Mesenchymal stem cell (in vitro differentiated cells and primary cell): ENCODE results near the gene LUC7L2.

Experiments used
- DNase-seq: peaks from one replicate; pipeline ENCODE4 v3.0.0-alpha.2; 2013
- H2AFZ ChIP-seq: one replicate; pipeline ENCODE4 v1.6.1; 2013; ENCODE audit warnings: low read depth, mild to moderate bottlenecking, control low read depth, inconsistent platforms, low read length, moderate library complexity
- H2AK5ac ChIP-seq: 2 replicates; pipeline ENCODE4 v1.6.1; 2013; ENCODE audit warnings: low read length, moderate library complexity, mild to moderate bottlenecking, inconsistent platforms; ENCODE audit not compliant: severe bottlenecking
- H2BK120ac ChIP-seq: one replicate; pipeline ENCODE4 v1.6.1; 2013; ENCODE audit warnings: low read depth, mild to moderate bottlenecking, inconsistent platforms, low read length, moderate library complexity
- H2BK12ac ChIP-seq, 2 experiments: one replicate each; pipeline ENCODE4 v1.6.1; 2013; ENCODE audit warnings: inconsistent platforms in 2 of 2, low read length in 2 of 2, mild to moderate bottlenecking in 2 of 2, moderate library complexity in 2 of 2, control low read depth in 1 of 2
- H2BK15ac ChIP-seq: one replicate; pipeline ENCODE4 v1.6.1; 2013; ENCODE audit warnings: mild to moderate bottlenecking, low read depth, inconsistent platforms; ENCODE audit not compliant: poor library complexity, severe bottlenecking
- H2BK5ac ChIP-seq: 2 replicates; pipeline ENCODE4 v1.6.1; 2013; ENCODE audit warnings: low read depth, mild to moderate bottlenecking, low read length, control low read depth, inconsistent platforms; ENCODE audit not compliant: poor library complexity, severe bottlenecking
- H3K14ac ChIP-seq, 2 experiments: one replicate each; pipeline ENCODE4 v1.6.1; 2013; ENCODE audit warnings: inconsistent platforms in 2 of 2, low read length in 2 of 2, control low read depth in 1 of 2, mild to moderate bottlenecking in 1 of 2, moderate library complexity in 1 of 2
- H3K18ac ChIP-seq, 2 experiments: one replicate each; pipeline ENCODE4 v1.6.1; 2013; ENCODE audit warnings: inconsistent platforms in 2 of 2, low read length in 2 of 2, control low read depth in 1 of 2, low read depth in 1 of 2, mild to moderate bottlenecking in 1 of 2
- H3K23ac ChIP-seq, 2 experiments: one replicate each; pipeline ENCODE4 v1.6.1; 2013; ENCODE audit warnings: inconsistent platforms in 2 of 2, low read length in 2 of 2, mild to moderate bottlenecking in 2 of 2, moderate library complexity in 2 of 2, control low read depth in 1 of 2
- H3K27ac ChIP-seq: 2 replicates; pipeline ENCODE4 v1.5.1; 2013; ENCODE audit warnings: mild to moderate bottlenecking, moderate library complexity, low read length, control low read depth, inconsistent platforms; ENCODE audit not compliant: poor library complexity, severe bottlenecking
- H3K27me3 ChIP-seq, 2 experiments: 2 replicates each; pipeline versions ENCODE4 v1.6.1 to v1.7.0; 2013; ENCODE audit warnings: low read length in 2 of 2, mild to moderate bottlenecking in 2 of 2, moderate library complexity in 2 of 2, control low read depth in 1 of 2, inconsistent platforms in 1 of 2; ENCODE audit not compliant: control insufficient read depth in 1 of 2, insufficient read depth in 1 of 2
- H3K36me3 ChIP-seq, 2 experiments: 2 replicates each; pipeline versions ENCODE4 v1.6.1 to v1.7.0; 2013; ENCODE audit warnings: low read length in 2 of 2, control low read depth in 1 of 2, inconsistent platforms in 1 of 2, low read depth in 1 of 2, mild to moderate bottlenecking in 1 of 2; ENCODE audit not compliant: insufficient read depth in 2 of 2, control insufficient read depth in 1 of 2
- H3K4ac ChIP-seq, 2 experiments: one replicate each; pipeline ENCODE4 v1.6.1; 2013; ENCODE audit warnings: inconsistent platforms in 2 of 2, low read length in 2 of 2, mild to moderate bottlenecking in 2 of 2, moderate library complexity in 2 of 2, control low read depth in 1 of 2, low read depth in 1 of 2
- H3K4me1 ChIP-seq: 2 replicates; pipeline ENCODE4 v1.6.1; 2013; ENCODE audit warnings: low read depth, low read length, control low read depth; ENCODE audit not compliant: control insufficient read depth, insufficient read depth
- H3K4me2 ChIP-seq: 2 replicates; pipeline ENCODE4 v1.6.1; 2013; ENCODE audit warnings: low read length, mild to moderate bottlenecking, inconsistent platforms; ENCODE audit not compliant: poor library complexity, severe bottlenecking
- H3K4me3 ChIP-seq, 2 experiments: 2 replicates each; pipeline versions ENCODE4 v1.5.1 to v1.7.0; 2013; ENCODE audit warnings: low read length in 2 of 2, mild to moderate bottlenecking in 2 of 2, control low read depth in 1 of 2, low read depth in 1 of 2; ENCODE audit not compliant: insufficient read depth in 1 of 2
- H3K79me1 ChIP-seq: replicated peaks from 2 replicates; pipeline ENCODE4 v1.6.1; 2013; ENCODE audit warnings: mild to moderate bottlenecking, control low read depth, low read length, inconsistent platforms; ENCODE audit not compliant: poor library complexity, severe bottlenecking
- H3K9ac ChIP-seq: 2 replicates; pipeline ENCODE4 v1.7.0; 2013; ENCODE audit warnings: mild to moderate bottlenecking, low read length, moderate library complexity
- H3K9me3 ChIP-seq: 2 replicates; pipeline ENCODE4 v1.7.0; 2013; ENCODE audit warnings: mild to moderate bottlenecking, low read length; ENCODE audit not compliant: control insufficient read depth
- H4K8ac ChIP-seq: one replicate; pipeline ENCODE4 v1.6.1; 2013; ENCODE audit warnings: inconsistent platforms, mild to moderate bottlenecking, low read length, moderate library complexity
- H4K91ac ChIP-seq: one replicate; pipeline ENCODE4 v1.6.1; 2013; ENCODE audit warnings: mild to moderate bottlenecking, low read length, inconsistent platforms
- WGBS: methylation state at CpG from one replicate; pipeline ENCODE4 v1.1.7; 2013; ENCODE audit warnings: mixed read lengths; 5-methylcytosine and 5-hydroxymethylcytosine counted together

LUC7L2 gene

GRCh38 chr7:139421123-139421522 lies 61.4 kb downstream of the LUC7L2 start:
- Histone ChIP-seq H4K91ac (no peak overlapping the region), H2BK15ac (no peak overlapping the region), H4K8ac (no peak overlapping the region), H3K4ac (no peak overlapping the region), H2BK5ac (peak overlapping the region; percentile 31), H2BK120ac (no peak overlapping the region), H2BK12ac (no peak overlapping the region), H3K14ac (no peak overlapping the region), H3K4me3 (no peak overlapping the region), H2AFZ (no peak overlapping the region), H3K36me3 (peaks cover 27 to 86% of the 10 kb centered on the region in 2 experiments), H3K27ac (no peak overlapping the region), H3K79me1 (peaks cover 19% of the 10 kb centered on the region), H2AK5ac (no peak overlapping the region), H3K9ac (no peak overlapping the region), H3K9me3 (no peaks in the 10 kb centered on the region), H3K4me2 (no peak overlapping the region), H3K23ac (no peak overlapping the region), H3K4me1 (no peaks in the 10 kb centered on the region), H3K18ac (no peak overlapping the region), H3K27me3 (no peaks in the 10 kb centered on the region)
- 0% methylated on average over 1 of the region's 1 CpG for WGBS
- DNase-seq, result no peak

DNA sequence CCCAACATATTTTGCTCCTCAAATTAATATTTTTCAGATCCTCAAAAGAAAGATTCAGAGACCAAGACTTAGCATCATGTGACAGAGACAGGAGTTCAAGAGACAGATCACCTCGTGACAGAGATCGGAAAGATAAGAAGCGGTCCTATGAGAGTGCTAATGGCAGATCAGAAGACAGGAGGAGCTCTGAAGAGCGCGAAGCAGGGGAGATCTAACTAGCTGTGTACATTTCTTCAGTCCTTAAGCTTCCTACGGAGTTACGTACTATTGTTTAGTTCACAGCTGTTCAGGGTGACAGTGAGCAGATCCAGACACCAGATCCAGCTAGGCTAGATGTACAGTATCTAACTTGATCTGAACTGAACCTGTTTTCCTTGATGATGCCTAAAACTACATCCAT lies 62.4 kb downstream of the LUC7L2 start:
- WGBS, result 49% methylated on average over 5 of the region's 7 CpGs
- no peaks in the 10 kb centered on the region for H3K4me1 ChIP-seq
- no peak overlapping the region for H3K9ac ChIP-seq
- no peak overlapping the region for H2BK120ac ChIP-seq
- no peaks in the 10 kb centered on the region for H3K9me3 ChIP-seq
- H2BK15ac ChIP-seq, result no peak overlapping the region
- no peak overlapping the region for H3K4me2 ChIP-seq
- no peaks in the 10 kb centered on the region for H3K27me3 ChIP-seq
- H3K18ac ChIP-seq, result no peak overlapping the region
- H3K4me3 ChIP-seq, result no peak overlapping the region
- H3K14ac ChIP-seq, result no peak overlapping the region
- no peak overlapping the region for H4K91ac ChIP-seq
- H3K4ac ChIP-seq, result no peak overlapping the region
- no peak overlapping the region for H4K8ac ChIP-seq
- H2AK5ac ChIP-seq, result no peak overlapping the region
- peak; percentile 88 for DNase-seq
- H3K79me1 ChIP-seq, result peaks cover 20% of the 10 kb centered on the region
- H2AFZ ChIP-seq, result no peak overlapping the region
- H3K27ac ChIP-seq, result peak overlapping the region; percentile 4
- no peak overlapping the region for H3K23ac ChIP-seq
- H2BK12ac ChIP-seq, result no peak overlapping the region
- H2BK5ac ChIP-seq, result no peak overlapping the region
- peaks cover 29 to 84% of the 10 kb centered on the region in 2 experiments for H3K36me3 ChIP-seq

GRCh38 chr7:139423091-139423490 lies 63.4 kb downstream of the LUC7L2 start:
- no peak overlapping the region for H4K91ac ChIP-seq
- H3K36me3 ChIP-seq, result peaks cover 25 to 84% of the 10 kb centered on the region in 2 experiments

DNA sequence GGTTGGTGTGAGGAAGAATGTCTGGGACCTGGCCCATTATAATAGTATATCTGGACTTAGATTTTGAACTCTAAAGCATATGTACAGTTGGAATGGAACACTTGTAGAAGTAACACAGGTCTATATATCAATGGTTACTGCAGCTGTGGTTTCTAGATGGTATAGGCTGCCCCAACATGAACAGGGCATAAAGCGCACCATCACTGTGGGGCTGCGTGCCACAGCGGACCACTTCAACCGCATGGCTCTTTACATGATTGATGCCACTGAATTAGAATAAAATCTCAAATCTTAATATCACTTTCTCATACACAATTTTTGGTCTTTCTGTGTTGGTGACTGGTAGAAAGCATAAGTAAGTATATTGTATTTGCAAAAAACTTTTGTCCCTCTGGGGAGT lies 64.3 kb downstream of the LUC7L2 start:
- Histone ChIP-seq H2AFZ (no peak overlapping the region), H3K18ac (no peak overlapping the region), H3K14ac (no peak overlapping the region), H4K91ac (no peak overlapping the region), H3K27me3 (no peaks in the 10 kb centered on the region), H2AK5ac (no peak overlapping the region), H3K4ac (no peak overlapping the region), H3K4me3 (no peak overlapping the region), H4K8ac (no peak overlapping the region), H2BK12ac (no peak overlapping the region), H3K4me2 (no peak overlapping the region), H2BK15ac (no peak overlapping the region), H3K27ac (peak overlapping the region; percentile 49), H3K9me3 (no peaks in the 10 kb centered on the region), H2BK120ac (no peak overlapping the region), H3K23ac (no peak overlapping the region), H3K36me3 (peaks cover 22 to 81% of the 10 kb centered on the region in 2 experiments), H3K4me1 (no peaks in the 10 kb centered on the region), H2BK5ac (peak overlapping the region; percentile 38), H3K79me1 (peaks cover 15% of the 10 kb centered on the region), H3K9ac (no peak overlapping the region)
- 69% methylated on average over 4 of the region's 4 CpGs for WGBS
- DNase-seq, result no peak

More at GRCh38 chr7:139423091-139423490, 63.4 kb downstream of the LUC7L2 start:
- no peak overlapping the region for H2BK120ac ChIP-seq
- H3K27me3 ChIP-seq, result no peaks in the 10 kb centered on the region
- peak overlapping the region; percentile 54 for H3K27ac ChIP-seq
- no peaks in the 10 kb centered on the region for H3K4me1 ChIP-seq
- H3K4me3 ChIP-seq, result no peak overlapping the region
- no peak overlapping the region for H3K14ac ChIP-seq
- no peak overlapping the region for H3K18ac ChIP-seq
- no peak overlapping the region for H3K4me2 ChIP-seq
- 83% methylated on average over 2 of the region's 4 CpGs for WGBS
- no peak overlapping the region for H2AFZ ChIP-seq
- H3K9me3 ChIP-seq, result no peaks in the 10 kb centered on the region
- no peak overlapping the region for H2AK5ac ChIP-seq
- H2BK5ac ChIP-seq, result no peak overlapping the region
- no peak overlapping the region for H2BK15ac ChIP-seq
- peaks cover 18% of the 10 kb centered on the region for H3K79me1 ChIP-seq
- no peak overlapping the region for H3K23ac ChIP-seq
- H2BK12ac ChIP-seq, result no peak overlapping the region
- no peak overlapping the region for H3K4ac ChIP-seq
- no peak overlapping the region for H3K9ac ChIP-seq
- peak; percentile 67 for DNase-seq
- no peak overlapping the region for H4K8ac ChIP-seq
